D721Med (cell line): Measurements from ENCODE around the gene GLIS1.

Experiments
- DNase-seq: peaks from one replicate; pipeline ENCODE4 v3.0.0; 2011; ENCODE audit warnings: low spot score; ENCODE audit not compliant: insufficient read length
- FAIRE-seq: peaks from 2 replicates; lab custom pipeline; 2011; peaks lifted over from hg19 to GRCh38; lab: Jason Lieb, UNC
- TF ChIP-seq, protein P1 (sequence below): IDR thresholded peaks from 2 replicates; pipeline ENCODE4 v1.5.1; 2012; ENCODE audit warnings: mild to moderate bottlenecking, control low read depth; ENCODE audit not compliant: insufficient read depth; ENCODE audit errors: missing control alignments

The GLIS1 gene

DNA sequence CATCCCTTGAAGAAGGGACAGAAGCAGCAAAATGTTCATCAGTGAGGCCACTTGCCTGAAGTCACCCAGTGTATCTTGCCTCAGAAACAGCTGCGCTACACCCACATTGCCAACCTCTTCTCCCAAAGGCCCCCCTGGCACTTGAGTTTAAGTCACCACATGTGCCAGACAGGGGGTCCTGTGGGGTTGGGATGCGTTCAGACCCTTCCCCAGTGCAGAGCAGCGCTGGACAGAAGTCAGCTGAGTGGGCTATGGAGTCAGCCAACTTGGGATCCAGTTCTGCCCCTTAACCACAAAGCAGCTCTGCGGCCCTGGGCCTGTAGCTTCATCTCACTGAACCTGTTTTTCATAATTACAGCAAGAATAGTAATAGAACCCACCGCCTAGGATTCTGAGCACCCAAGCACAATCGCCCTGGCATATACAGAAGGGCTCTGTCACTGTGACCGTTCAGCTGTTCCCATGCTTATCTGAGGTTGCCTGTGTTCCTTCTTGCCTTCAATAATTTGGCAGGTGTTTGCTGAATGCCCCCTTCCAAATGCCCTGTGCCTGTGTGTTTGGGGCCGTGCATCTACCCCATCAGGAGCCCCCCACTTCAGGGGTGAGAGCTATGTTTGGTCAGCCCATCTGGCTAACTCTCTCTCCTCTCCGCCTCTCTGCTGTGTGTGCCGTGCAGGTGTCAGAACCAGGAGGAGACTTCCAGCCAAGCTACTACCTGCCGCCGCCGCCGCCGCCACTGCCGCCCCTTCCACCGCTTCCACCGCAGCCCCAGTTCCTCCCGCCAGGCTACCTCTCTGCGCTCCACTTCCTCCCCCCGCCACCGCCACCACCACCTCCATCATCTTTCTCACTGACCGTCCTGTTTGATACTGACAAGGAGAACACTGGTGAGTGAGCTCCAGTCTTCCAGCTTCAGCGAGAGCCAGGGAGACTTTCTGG lies 274.7 kb downstream of the GLIS1 start:
- no peak for FAIRE-seq
- TF ChIP-seq, protein P1, sequence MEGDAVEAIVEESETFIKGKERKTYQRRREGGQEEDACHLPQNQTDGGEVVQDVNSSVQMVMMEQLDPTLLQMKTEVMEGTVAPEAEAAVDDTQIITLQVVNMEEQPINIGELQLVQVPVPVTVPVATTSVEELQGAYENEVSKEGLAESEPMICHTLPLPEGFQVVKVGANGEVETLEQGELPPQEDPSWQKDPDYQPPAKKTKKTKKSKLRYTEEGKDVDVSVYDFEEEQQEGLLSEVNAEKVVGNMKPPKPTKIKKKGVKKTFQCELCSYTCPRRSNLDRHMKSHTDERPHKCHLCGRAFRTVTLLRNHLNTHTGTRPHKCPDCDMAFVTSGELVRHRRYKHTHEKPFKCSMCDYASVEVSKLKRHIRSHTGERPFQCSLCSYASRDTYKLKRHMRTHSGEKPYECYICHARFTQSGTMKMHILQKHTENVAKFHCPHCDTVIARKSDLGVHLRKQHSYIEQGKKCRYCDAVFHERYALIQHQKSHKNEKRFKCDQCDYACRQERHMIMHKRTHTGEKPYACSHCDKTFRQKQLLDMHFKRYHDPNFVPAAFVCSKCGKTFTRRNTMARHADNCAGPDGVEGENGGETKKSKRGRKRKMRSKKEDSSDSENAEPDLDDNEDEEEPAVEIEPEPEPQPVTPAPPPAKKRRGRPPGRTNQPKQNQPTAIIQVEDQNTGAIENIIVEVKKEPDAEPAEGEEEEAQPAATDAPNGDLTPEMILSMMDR, result no peak
- DNase-seq, result no peak

DNA sequence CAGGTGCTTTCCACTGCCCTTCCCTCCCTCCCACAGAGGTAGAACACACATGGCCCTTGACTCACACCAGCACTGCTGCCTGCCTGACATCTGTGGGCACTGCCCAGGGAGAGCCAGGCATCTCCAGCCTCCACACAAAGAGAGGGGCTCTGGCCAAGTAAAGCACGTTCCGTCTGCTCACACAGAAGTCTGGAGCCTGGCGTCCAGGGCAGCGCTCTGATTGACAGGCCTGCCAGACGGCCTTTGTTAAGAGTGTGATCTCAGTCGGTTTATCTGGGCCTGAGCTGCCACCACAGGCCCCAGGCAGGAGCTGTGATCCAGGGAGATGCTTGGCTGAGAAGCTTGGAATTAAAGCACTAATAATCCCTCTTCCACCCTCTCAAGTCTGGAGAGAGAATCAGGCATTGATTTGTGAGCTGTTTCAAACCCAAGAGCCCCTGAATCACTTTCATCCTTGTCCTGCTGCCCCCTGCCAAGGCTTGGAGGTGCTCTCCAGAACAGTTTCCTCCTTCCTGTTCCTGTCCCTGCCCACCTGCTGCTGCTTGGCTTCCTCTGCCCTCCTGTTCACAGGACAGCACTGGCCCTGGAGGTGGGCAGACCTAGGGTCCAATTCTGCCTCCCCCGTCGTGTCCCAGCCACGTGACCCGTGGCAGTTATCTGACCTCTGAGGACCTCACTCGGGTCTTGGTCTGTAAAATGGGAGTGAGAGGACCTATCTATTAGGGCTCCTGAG lies 276.0 kb downstream of the GLIS1 start:
- TF ChIP-seq, protein P1, result no peak
- FAIRE-seq (no peak), DNase-seq (peak; percentile 75)

DNA sequence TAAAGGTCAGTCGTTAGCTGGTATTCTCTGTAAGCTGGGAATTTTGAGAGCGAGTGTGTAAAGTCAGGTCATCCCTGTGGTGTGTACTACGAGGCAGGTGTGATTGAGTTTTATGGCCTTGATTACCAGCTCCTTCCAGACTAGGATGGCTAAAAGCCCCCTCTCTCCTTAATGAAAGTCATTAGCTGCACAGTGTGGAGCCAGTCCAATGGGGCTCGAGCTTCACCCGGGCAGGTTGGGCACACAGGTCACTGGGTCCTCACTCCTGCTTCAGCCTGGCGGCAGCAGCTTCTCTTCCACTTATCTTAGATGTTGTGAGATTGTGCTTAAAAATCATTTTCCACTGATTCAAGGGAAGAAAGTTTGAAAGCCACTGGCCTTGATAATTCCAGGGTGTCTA lies 276.8 kb downstream of the GLIS1 start:
- FAIRE-seq (peak; percentile 29), DNase-seq (no peak)
- TF ChIP-seq, protein P1, result no peak

DNA sequence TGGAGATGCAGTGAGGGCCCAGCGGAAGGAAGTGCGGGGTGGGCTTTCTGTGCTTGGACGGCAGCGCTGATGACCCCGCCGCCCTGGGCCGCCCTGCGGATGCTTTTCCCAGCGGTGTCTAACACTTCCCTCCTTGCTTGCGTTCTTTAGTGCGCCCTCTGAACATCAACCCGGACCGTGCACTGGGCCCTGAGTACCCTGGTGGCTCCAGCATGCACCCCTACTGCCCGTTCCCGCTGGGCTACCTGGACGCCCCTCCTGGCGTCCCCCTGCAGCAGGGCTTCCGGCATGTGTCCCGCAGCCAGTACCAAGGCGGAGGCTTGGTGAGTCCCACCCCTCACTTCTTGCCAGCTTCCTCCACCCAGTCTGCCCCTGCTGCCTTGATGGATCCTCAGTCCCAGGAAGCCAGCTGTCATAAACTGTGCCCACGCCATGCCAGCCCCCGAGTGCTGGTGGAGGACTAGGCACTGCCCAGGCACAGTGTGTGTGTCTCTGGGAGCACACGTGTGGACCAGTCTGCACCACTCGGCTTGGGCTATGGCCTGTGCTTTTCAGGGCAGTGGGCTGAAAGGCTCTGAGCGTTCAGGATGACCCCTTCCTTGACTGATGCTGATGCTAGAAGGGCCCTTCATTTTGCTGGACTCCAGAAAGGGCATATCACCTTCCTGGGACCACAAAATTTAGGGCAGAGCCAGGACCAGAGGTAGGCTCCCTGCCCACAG lies 277.5 kb downstream of the GLIS1 start:
- FAIRE-seq (no peak), DNase-seq (no peak)
- TF ChIP-seq, protein P1, result no peak

DNA sequence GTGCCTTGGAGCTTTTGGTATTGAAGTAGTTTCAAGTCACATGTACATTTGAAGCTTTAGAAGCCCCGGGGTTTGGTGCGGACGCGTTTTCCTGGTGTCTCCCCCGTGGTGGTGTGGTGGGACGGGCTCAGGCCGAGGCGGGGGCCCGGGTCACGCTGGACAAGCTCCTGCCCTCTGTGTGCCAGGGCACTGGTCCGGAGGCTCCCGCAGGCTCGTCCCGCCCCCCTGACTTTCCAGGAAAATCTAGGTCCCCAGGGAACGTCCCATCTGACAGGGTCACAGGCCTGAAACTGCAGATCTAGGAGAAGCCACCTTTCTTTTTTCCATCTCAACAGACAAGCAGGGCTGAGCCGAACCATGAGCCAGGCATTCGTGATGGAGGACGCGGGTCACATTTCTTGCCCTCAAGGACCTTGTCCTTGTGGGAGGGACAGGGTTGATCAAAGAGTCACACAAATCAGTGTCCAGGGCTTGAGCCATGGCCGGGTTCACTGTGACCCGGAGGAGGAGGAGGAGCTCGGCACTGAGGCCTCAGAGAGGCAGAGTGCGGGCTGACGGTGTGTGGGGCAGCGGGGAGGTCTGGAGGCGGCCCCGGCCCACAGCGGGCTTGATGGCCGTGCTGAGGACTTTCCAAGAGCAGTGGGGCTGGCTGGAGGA lies 278.2 kb downstream of the GLIS1 start:
- FAIRE-seq (no peak), DNase-seq (no peak)
- TF ChIP-seq, protein P1, result no peak

DNA sequence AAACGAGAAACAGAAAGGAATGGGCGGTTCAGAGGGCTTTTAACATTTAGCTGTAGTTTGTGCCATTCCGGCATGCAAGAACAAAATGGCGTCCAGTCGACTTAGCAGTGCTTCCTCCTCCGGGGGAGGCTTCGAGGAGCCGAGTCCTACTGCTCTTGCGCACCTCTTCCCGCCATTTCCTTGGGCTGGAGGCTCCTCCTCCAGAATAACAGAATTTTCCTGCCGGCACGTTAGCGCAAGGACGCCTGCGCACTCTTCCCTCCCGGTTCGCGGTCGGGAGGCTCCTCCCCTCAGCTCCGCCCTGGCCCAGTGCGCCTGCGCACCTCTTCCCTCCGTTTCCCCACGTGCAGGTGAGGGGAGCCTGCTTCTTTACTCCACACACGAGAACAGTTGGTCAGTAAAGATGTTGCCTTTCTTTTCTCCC lies 278.7 kb downstream of the GLIS1 start:
- no peak for FAIRE-seq
- TF ChIP-seq, protein P1, result no peak
- no peak for DNase-seq
